Mesendoderm (in vitro differentiated cells): ENCODE measurements around the gene KXD1.
"Not testable (repeated sequence)": the region's sequence is repeated elsewhere in the genome, so short reads cannot be mapped to it uniquely, and the experiment has no call there.

Source experiments
- DNase-seq: peaks from one replicate; pipeline ENCODE4 v3.0.0; 2013
- H2AK5ac ChIP-seq: 2 replicates; pipeline ENCODE4 v1.6.1; 2013; ENCODE audit warnings: low read length, inconsistent platforms
- H2BK120ac ChIP-seq: 2 replicates; pipeline ENCODE4 v1.6.1; 2013; ENCODE audit warnings: low read depth, mild to moderate bottlenecking, low read length, moderate library complexity, mixed read lengths
- H2BK15ac ChIP-seq: replicated peaks from 2 replicates; pipeline ENCODE4 v1.6.1; 2013; ENCODE audit warnings: low read depth, mild to moderate bottlenecking, moderate library complexity
- H2BK5ac ChIP-seq: 2 replicates; pipeline ENCODE4 v1.6.1; 2013; ENCODE audit warnings: low read length, inconsistent platforms
- H3K18ac ChIP-seq: 2 replicates; pipeline ENCODE4 v1.6.1; 2013; ENCODE audit warnings: mild to moderate bottlenecking, low read length, mixed read lengths
- H3K23ac ChIP-seq: one replicate; pipeline ENCODE4 v1.6.1; 2013; ENCODE audit warnings: low read length
- H3K27ac ChIP-seq: 2 replicates; pipeline ENCODE4 v1.5.1; 2013; ENCODE audit warnings: low read depth, mild to moderate bottlenecking, inconsistent platforms, low read length, moderate library complexity
- H3K27me3 ChIP-seq: 2 replicates; pipeline ENCODE4 v1.6.1; 2013; ENCODE audit warnings: low read length, control low read depth, mild to moderate bottlenecking, inconsistent platforms; ENCODE audit not compliant: insufficient read depth, poor library complexity
- H3K36me3 ChIP-seq: 2 replicates; pipeline ENCODE4 v1.6.1; 2013; ENCODE audit warnings: low read length, inconsistent platforms; ENCODE audit not compliant: control insufficient read depth, insufficient read depth
- H3K4ac ChIP-seq: one replicate; pipeline ENCODE4 v1.6.1; 2013; ENCODE audit warnings: low read depth, mild to moderate bottlenecking, low read length, moderate library complexity
- H3K4me1 ChIP-seq: 2 replicates; pipeline ENCODE4 v1.6.1; 2013; ENCODE audit warnings: low read depth, low read length, inconsistent platforms; ENCODE audit not compliant: control insufficient read depth
- H3K4me2 ChIP-seq: 2 replicates; pipeline ENCODE4 v1.6.1; 2013; ENCODE audit warnings: low read length
- H3K4me3 ChIP-seq: 2 replicates; pipeline ENCODE4 v1.5.1; 2013; ENCODE audit warnings: mild to moderate bottlenecking, low read length
- H3K56ac ChIP-seq: one replicate; pipeline ENCODE4 v1.6.1; 2013; ENCODE audit warnings: low read length
- H3K79me1 ChIP-seq: 2 replicates; pipeline ENCODE4 v1.6.1; 2013; ENCODE audit warnings: low read length, inconsistent platforms
- H3K79me2 ChIP-seq: 2 replicates; pipeline ENCODE4 v1.6.1; 2013; ENCODE audit warnings: mild to moderate bottlenecking, low read length; ENCODE audit not compliant: control insufficient read depth, insufficient read depth
- H3K9ac ChIP-seq: 2 replicates; pipeline ENCODE4 v1.6.1; 2013; ENCODE audit warnings: low read length, inconsistent platforms
- H4K5ac ChIP-seq: one replicate; pipeline ENCODE4 v1.6.1; 2013; ENCODE audit warnings: low read length
- H4K8ac ChIP-seq: one replicate; pipeline ENCODE4 v1.6.1; 2013; ENCODE audit warnings: low read depth, mild to moderate bottlenecking, control low read depth, low read length, moderate library complexity
- WGBS: extraction: QIAGEN DNeasy Blood & Tissue Kit; methylation state at CpG from one replicate; pipeline ENCODE4 v1.1.7; 2013; ENCODE audit warnings: low lambda C conversion rate, missing lambda C conversion rate; ENCODE audit not compliant: insufficient coverage; ENCODE audit errors: extremely low coverage; 5-methylcytosine and 5-hydroxymethylcytosine counted together

KXD1 gene

DNA sequence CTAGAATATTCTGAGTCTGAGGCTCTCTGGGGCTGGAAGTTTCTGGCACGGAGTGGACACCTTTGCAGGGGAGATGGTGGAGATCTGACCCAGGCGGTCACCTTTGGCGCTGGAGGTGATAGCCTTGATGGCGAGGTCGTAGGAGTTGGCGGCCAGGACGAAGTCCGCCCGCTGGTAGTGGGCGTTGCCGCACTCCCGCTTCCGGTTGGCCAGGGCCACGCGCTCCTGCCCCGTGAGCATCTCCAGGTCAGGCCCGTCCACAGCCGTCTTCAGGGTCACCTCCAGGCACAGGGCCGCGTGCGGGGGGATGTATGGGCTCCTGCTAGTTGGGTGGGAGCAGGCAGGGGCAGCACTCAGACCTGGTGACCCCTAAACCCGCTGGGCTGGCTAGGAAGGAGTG, 19.6 kb upstream of the KXD1 start:
- Histone ChIP-seq H2BK120ac (no peak overlapping the region), H3K27ac (no peak overlapping the region), H3K4me3 (no peak overlapping the region), H3K23ac (no peak overlapping the region), H4K8ac (no peak overlapping the region), H3K9ac (no peak overlapping the region), H3K79me1 (peaks cover 11% of the 10 kb centered on the region), H2BK15ac (no peak overlapping the region), H3K27me3 (no peaks in the 10 kb centered on the region), H3K4ac (no peak overlapping the region), H2AK5ac (no peak overlapping the region), H3K18ac (no peak overlapping the region), H3K36me3 (peaks cover 20% of the 10 kb centered on the region), H3K79me2 (peaks cover 6% of the 10 kb centered on the region), H3K4me2 (no peak overlapping the region), H3K56ac (no peak overlapping the region), H2BK5ac (no peak overlapping the region), H4K5ac (no peak overlapping the region), H3K4me1 (no peaks in the 10 kb centered on the region)
- no CpG with 5 or more reads among the region's 22 CpGs for WGBS
- no peak for DNase-seq

GRCh38 chr19:18539372-18539771, 18.3 kb upstream of the KXD1 start:
- no CpG with 5 or more reads among the region's 19 CpGs for WGBS
- Histone ChIP-seq H3K4me1 (no peaks in the 10 kb centered on the region), H2BK15ac (no peak overlapping the region), H3K4me2 (no peak overlapping the region), H3K4ac (no peak overlapping the region), H4K8ac (no peak overlapping the region), H3K36me3 (peaks cover 18% of the 10 kb centered on the region), H3K18ac (no peak overlapping the region), H3K9ac (no peak overlapping the region), H3K27ac (no peak overlapping the region), H3K79me1 (peaks cover 11% of the 10 kb centered on the region), H3K56ac (no peak overlapping the region), H2AK5ac (no peak overlapping the region), H4K5ac (no peak overlapping the region), H2BK5ac (no peak overlapping the region), H3K79me2 (peaks cover 6% of the 10 kb centered on the region), H2BK120ac (no peak overlapping the region), H3K4me3 (no peak overlapping the region), H3K23ac (no peak overlapping the region), H3K27me3 (no peaks in the 10 kb centered on the region)
- no peak for DNase-seq

GRCh38 chr19:18540200-18540599, 17.5 kb upstream of the KXD1 start:
- not testable (repeated sequence) for H4K8ac ChIP-seq, DNase-seq, H3K4me3 ChIP-seq, H2BK5ac ChIP-seq, H3K9ac ChIP-seq, H3K4me2 ChIP-seq, H2AK5ac ChIP-seq, H3K56ac ChIP-seq, H4K5ac ChIP-seq, H3K23ac ChIP-seq, H2BK15ac ChIP-seq, H3K18ac ChIP-seq, H3K27me3 ChIP-seq, H3K79me2 ChIP-seq, H2BK120ac ChIP-seq, H3K4me1 ChIP-seq, H3K27ac ChIP-seq, H3K4ac ChIP-seq
- H3K79me1 ChIP-seq = peaks cover 11% of the 10 kb centered on the region
- peaks cover 18% of the 10 kb centered on the region for H3K36me3 ChIP-seq
- no CpG with 5 or more reads among the region's 1 CpG for WGBS

DNA sequence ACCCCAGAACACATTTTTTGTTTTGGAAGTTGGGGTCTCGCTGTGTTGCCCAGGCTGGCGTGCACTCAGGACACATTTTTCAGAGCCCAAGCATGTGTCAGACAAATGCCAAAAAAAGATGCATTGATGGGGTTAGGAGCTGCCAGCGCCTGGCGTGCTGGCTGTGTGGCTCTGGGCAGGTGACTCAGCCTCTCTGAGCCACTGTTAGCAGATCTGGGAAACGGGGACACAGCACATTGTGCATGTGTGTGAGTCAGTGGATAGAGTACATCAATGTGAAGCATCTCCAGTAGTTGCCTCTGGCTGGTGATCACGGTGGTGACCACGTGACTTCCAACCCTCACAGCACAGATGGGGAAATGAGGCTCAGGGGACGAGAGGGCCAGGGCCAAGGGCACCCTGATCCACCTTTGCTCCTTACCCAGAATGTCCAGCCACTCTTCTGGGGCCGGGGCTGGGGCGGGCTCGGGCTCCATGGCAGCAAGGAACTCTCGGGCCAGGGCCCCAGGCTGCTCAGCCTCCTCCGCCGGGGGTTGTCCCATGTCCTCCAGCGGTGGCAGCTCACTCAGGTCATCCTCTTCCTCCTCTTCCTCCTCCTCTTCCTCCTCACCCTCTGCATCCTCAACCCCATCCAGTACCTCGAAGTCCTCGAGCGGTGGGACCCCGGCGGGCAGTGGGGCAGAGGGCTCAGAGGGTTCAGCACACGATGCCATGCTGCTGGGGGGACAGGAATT, 16.2 kb upstream of the KXD1 start:
- Histone ChIP-seq H2BK5ac (no peak overlapping the region), H3K4me3 (no peak overlapping the region), H3K79me2 (peaks cover 6% of the 10 kb centered on the region), H2BK120ac (no peak overlapping the region), H3K27ac (no peak overlapping the region), H3K18ac (no peak overlapping the region), H3K4ac (no peak overlapping the region), H4K5ac (no peak overlapping the region), H2AK5ac (no peak overlapping the region), H4K8ac (no peak overlapping the region), H3K56ac (peak overlapping the region; percentile 2), H3K79me1 (peaks cover 11% of the 10 kb centered on the region), H3K4me1 (no peaks in the 10 kb centered on the region), H3K27me3 (no peaks in the 10 kb centered on the region), H3K36me3 (peaks cover 16% of the 10 kb centered on the region), H2BK15ac (no peak overlapping the region), H3K9ac (no peak overlapping the region), H3K23ac (no peak overlapping the region), H3K4me2 (no peak overlapping the region)
- DNase-seq = no peak
- WGBS = no CpG with 5 or more reads among the region's 21 CpGs

- Histone ChIP-seq H2BK5ac (no peak overlapping the region), H3K27ac (no peak overlapping the region), H3K9ac (peak overlapping the region; percentile 81), H3K36me3 (peaks cover 14% of the 10 kb centered on the region), H3K4me3 (peak overlapping the region; percentile 56), H3K18ac (peak overlapping the region; percentile 97), H3K56ac (peak overlapping the region; percentile 84), H2BK120ac (no peak overlapping the region), H3K23ac (peak overlapping the region; percentile 74), H3K4ac (peak overlapping the region; percentile 79), H2AK5ac (peak overlapping the region; percentile 48), H3K4me1 (no peaks in the 10 kb centered on the region), H3K4me2 (peak overlapping the region; percentile 76), H3K79me2 (peaks cover 6% of the 10 kb centered on the region), H3K27me3 (no peaks in the 10 kb centered on the region), H2BK15ac (no peak overlapping the region), H4K5ac (no peak overlapping the region), H3K79me1 (peaks cover 11% of the 10 kb centered on the region), H4K8ac (peak overlapping the region; percentile 14)
- no peak for DNase-seq
- WGBS = no CpG with 5 or more reads among the region's 11 CpGs
Observed at GRCh38 chr19:18541992-18542940, 15.4 kb upstream of the KXD1 start.
